ENCODE results near the gene RNLS. TPM values are rescaled to one million over a fixed set of nuclear protein-coding genes. Genes with fewer than 3 reads are reported as not detected.

RNLS gene
- total RNA-seq, 1 experiment from 2014 or later, result not detected

- Histone ChIP-seq H3K4me3 (replicated peaks in 1 of 2; ENCODE audit: low read depth in 1 of 2, low read length in 2 of 2) (no peak overlapping the region), H3K27me3 (ENCODE audit: insufficient read depth, low read length) (no peaks in the 10 kb centered on the region), H3K9ac (ENCODE audit: low read length) (no peak overlapping the region), H3K79me2 (ENCODE audit: insufficient read depth, low read length) (no peaks in the 10 kb centered on the region), H3K4me2 (ENCODE audit: low read length) (no peak overlapping the region), H2AFZ (ENCODE audit: low read depth, low read length, poor library complexity, severe bottlenecking) (no peak overlapping the region), H3K36me3 (ENCODE audit: control insufficient read depth in 1 of 2, insufficient read depth in 2 of 2, low read length in 2 of 2) (no peaks in the 10 kb centered on the region), H3K9me3 (ENCODE audit: control insufficient read depth in 1 of 2, insufficient read depth in 1 of 2, low read depth in 1 of 2, low read length in 2 of 2) (no peaks in the 10 kb centered on the region), H3K4me1 (ENCODE audit: control insufficient read depth in 1 of 2, insufficient read depth in 2 of 2, low read length in 2 of 2) (peaks cover 26 to 30% of the 10 kb centered on the region in 2 experiments), H4K20me1 (ENCODE audit: insufficient read depth) (no peaks in the 10 kb centered on the region), H3K27ac (ENCODE audit: low read depth, low read length) (no peak overlapping the region), H3K9me2 (ENCODE audit: insufficient read depth) (no peaks in the 10 kb centered on the region)
- CTCF ChIA-PET, result no interaction called here
- no TSS peak for BruUV-seq (replicated peaks)
- RAD21 ChIA-PET (ENCODE audit: low non-redundant PET in 1 of 2, low total read pairs in 2 of 2, uncharacterized antibody in 2 of 2, unreplicated experiment in 2 of 2), result no interaction called here
- no peak for TF ChIP-seq EZH2phosphoT487 (IDR thresholded peaks at IDR 0.05; ENCODE audit: borderline replicate concordance)
- no peak for TF ChIP-seq REST (IDR thresholded peaks at IDR 0.05; ENCODE audit: low read depth)
- TF ChIP-seq POLR2A (IDR thresholded peaks at IDR 0.05; ENCODE audit: borderline replicate concordance, extremely low read depth, insufficient read depth, insufficient read length), result no peak
- TF ChIP-seq TCF7L2 (IDR thresholded peaks at IDR 0.05; ENCODE audit: borderline replicate concordance, extremely low read depth, insufficient read depth, insufficient read length), result no peak
- no peak for TF ChIP-seq ELF1 (IDR thresholded peaks at IDR 0.05; ENCODE audit: borderline replicate concordance, low read depth)
- no peak for TF ChIP-seq CBX3 (IDR thresholded peaks at IDR 0.05; ENCODE audit: low read depth)
- no peak for TF ChIP-seq POLR2AphosphoS5 (IDR thresholded peaks at IDR 0.05; ENCODE audit: low read depth, low read length)
- TF ChIP-seq RAD21 (IDR thresholded peaks at IDR 0.05; ENCODE audit: low read depth), result no peak
- no peak for TF ChIP-seq YY1 (IDR thresholded peaks at IDR 0.05; ENCODE audit: extremely low read depth, insufficient replicate concordance, low read depth, low read length)
- TF ChIP-seq SIN3A (IDR thresholded peaks at IDR 0.05; ENCODE audit: low read depth), result no peak
- no peak for TF ChIP-seq ZFX (IDR thresholded peaks at IDR 0.05)
- TF ChIP-seq EZH2 (IDR thresholded peaks at IDR 0.05), result no peak
- TF ChIP-seq EGR1 (IDR thresholded peaks at IDR 0.05; ENCODE audit: low read depth), result no peak
- no peak for TF ChIP-seq JUND (IDR thresholded peaks at IDR 0.05)
- no peak for TF ChIP-seq CEBPB (IDR thresholded peaks at IDR 0.05; ENCODE audit: low read depth)
- TF ChIP-seq SRF (IDR thresholded peaks at IDR 0.05; ENCODE audit: low read depth), result no peak
- no peak for TF ChIP-seq CTCF (IDR thresholded peaks at IDR 0.05 in 2 of 3, conservative IDR thresholded peaks at IDR 0.05 in 1 of 3; ENCODE audit: borderline replicate concordance in 1 of 3, insufficient read depth in 1 of 3, low read depth in 2 of 3, low read length in 2 of 3)
- ATAC-seq (no peak), DNase-seq (ENCODE audit: low read depth, low spot score) (no peak)
- intact Hi-C loops (cut with micrococcal nuclease), result loop anchor here (10.0 kb wide), 1 partner anchor 848 kb away; no protein-coding TSS in a partner anchor
- POLR2A ChIA-PET, result interaction anchor here (1.2 kb wide), 1 partner anchor 533 kb away, joined by 3 read pairs; no protein-coding TSS in a partner anchor
Observed at GRCh38 chr10:88383276-88383675, 199.8 kb downstream of the RNLS start.

All from HCT116 (cell line).